A673 (cell line): Measurements from ENCODE around the gene MCM3AP.

Experiments
- CTCF ChIP-seq: fragments of 300-800, 200-600 bp; sonication (generic); conservative IDR thresholded peaks from 2 replicates; pipeline ENCODE4 v1.5.1; 2017; ENCODE audit warnings: low read depth, mild to moderate bottlenecking, antibody characterized with exemption, low read length, moderate library complexity, mixed read lengths
- EZH2 ChIP-seq: fragments of 200-600 bp; sonication (generic); IDR thresholded peaks from 2 replicates; pipeline ENCODE4 v1.6.1; 2017; ENCODE audit warnings: borderline replicate concordance, low read depth, mild to moderate bottlenecking, mixed read lengths, antibody characterized with exemption, low read length; ENCODE audit not compliant: poor library complexity, severe bottlenecking

- TF ChIP-seq CTCF, result no peak
- TF ChIP-seq EZH2, result no peak
Measured at GRCh38 chr21:46246345-46246744, 39.1 kb downstream of the MCM3AP start.
